Measurements from ENCODE around the gene RNF103. TPM values are rescaled to one million over a fixed set of nuclear protein-coding genes. Genes with fewer than 3 reads are reported as not detected.

The RNF103 gene
- total and polyA plus RNA-seq, 3 donors from 2014 or later: 48.2 to 59.7 (median 53.7) TPM

GRCh38 chr2:86661333-86661732 is 37.7 kb upstream of the RNF103 start:
- WGBS, 2 donors: 92 to 96% methylated on average over 3 of the region's 3 CpGs
- no peaks in the 10 kb centered on the region for H3K4me1 ChIP-seq
- no peak for DNase-seq

DNA sequence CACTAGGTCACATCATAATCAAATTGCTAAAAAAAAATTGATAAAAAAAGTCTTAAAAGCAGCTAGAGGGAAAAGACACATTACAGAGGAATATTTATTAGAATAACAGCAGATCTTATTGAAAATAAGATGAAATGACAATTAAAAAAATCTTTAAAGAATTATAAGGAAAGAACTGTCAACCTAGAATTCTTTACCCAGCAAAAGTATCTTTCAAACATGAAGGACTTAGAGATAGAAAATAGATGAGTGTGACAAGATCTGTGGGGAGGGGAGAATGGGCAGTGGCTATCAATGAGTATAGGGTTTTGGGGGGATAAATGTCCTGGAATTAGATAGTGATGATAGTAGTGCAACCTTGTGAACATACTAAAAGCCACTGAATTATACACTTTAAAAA is 26.5 kb upstream of the RNF103 start:
- no peaks in the 10 kb centered on the region for H3K4me1 ChIP-seq
- H3K9me3 ChIP-seq: no peaks in the 10 kb centered on the region
- H3K4me3 ChIP-seq: no peak overlapping the region
- intact Hi-C loops (cut with DNase I; ENCODE audit: low total_unique reads): no loop called here
- TF ChIP-seq CTCF (IDR thresholded peaks at IDR 0.05): no peak
- TF ChIP-seq POLR2A (IDR thresholded peaks at IDR 0.05): no peak
- no peaks in the 10 kb centered on the region for H3K36me3 ChIP-seq (ENCODE audit: low read depth, missing control alignments)
- no peak overlapping the region for H3K27ac ChIP-seq
- no peak for DNase-seq
- no peaks in the 10 kb centered on the region for H3K27me3 ChIP-seq

More at GRCh38 chr2:86661333-86661732, 37.7 kb upstream of the RNF103 start:
- Histone ChIP-seq H3K36me3 (ENCODE audit: low read depth, missing control alignments) (no peaks in the 10 kb centered on the region), H3K27ac (no peak overlapping the region), H3K4me3 (no peak overlapping the region), H3K27me3 (no peaks in the 10 kb centered on the region), H3K9me3 (no peaks in the 10 kb centered on the region)
- TF ChIP-seq CTCF (IDR thresholded peaks at IDR 0.05) (no peak), POLR2A (IDR thresholded peaks at IDR 0.05) (no peak)
- intact Hi-C loops (cut with DNase I; ENCODE audit: low total_unique reads): no loop called here

GRCh38 chr2:86649119-86649947 is 25.7 kb upstream of the RNF103 start:
- no peak overlapping the region for H3K27ac ChIP-seq
- intact Hi-C loops (cut with DNase I; ENCODE audit: low total_unique reads): no loop called here
- no peaks in the 10 kb centered on the region for H3K9me3 ChIP-seq
- H3K4me3 ChIP-seq: no peak overlapping the region
- H3K4me1 ChIP-seq: no peaks in the 10 kb centered on the region
- DNase-seq: no peak
- no peaks in the 10 kb centered on the region for H3K27me3 ChIP-seq
- TF ChIP-seq POLR2A (IDR thresholded peaks at IDR 0.05) (no peak), CTCF (IDR thresholded peaks at IDR 0.05) (no peak)
- H3K36me3 ChIP-seq (ENCODE audit: low read depth, missing control alignments): no peaks in the 10 kb centered on the region
- 77 to 82% methylated on average over 1 of the region's 1 CpG for WGBS, 2 donors

DNA sequence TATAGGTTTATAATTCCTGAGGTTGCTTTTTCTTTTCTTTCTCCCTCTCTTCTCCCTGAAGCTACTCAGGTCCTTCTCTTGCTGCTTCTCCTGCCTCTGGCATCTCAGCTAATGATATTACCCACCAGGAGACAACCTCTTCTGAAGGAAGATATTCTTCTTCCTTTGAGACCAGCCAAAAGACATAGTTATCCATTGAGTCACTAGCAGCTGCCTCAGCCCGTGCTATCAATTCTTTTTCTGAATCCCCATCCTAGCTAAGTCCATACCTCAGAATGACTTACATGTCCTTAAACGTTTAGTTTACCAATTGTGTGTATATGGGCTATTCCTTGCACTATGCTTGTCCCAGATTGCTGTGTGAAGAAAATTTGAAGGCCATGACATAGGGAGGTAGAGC is 25.0 kb upstream of the RNF103 start:
- DNase-seq: no peak
- no peak overlapping the region for H3K4me3 ChIP-seq
- no peak overlapping the region for H3K27ac ChIP-seq
- 80 to 89% methylated on average over 2 of the region's 2 CpGs for WGBS, 2 donors
- H3K4me1 ChIP-seq: no peaks in the 10 kb centered on the region
- no peaks in the 10 kb centered on the region for H3K9me3 ChIP-seq
- intact Hi-C loops (cut with DNase I; ENCODE audit: low total_unique reads): no loop called here
- H3K27me3 ChIP-seq: no peaks in the 10 kb centered on the region
- TF ChIP-seq POLR2A (IDR thresholded peaks at IDR 0.05): no peak
- TF ChIP-seq CTCF (IDR thresholded peaks at IDR 0.05): no peak
- no peaks in the 10 kb centered on the region for H3K36me3 ChIP-seq (ENCODE audit: low read depth, missing control alignments)

GRCh38 chr2:86646865-86647264 is 23.2 kb upstream of the RNF103 start:
- TF ChIP-seq POLR2A (IDR thresholded peaks at IDR 0.05) (no peak), CTCF (IDR thresholded peaks at IDR 0.05) (no peak)
- Histone ChIP-seq H3K27ac (no peak overlapping the region), H3K4me1 (no peaks in the 10 kb centered on the region), H3K9me3 (no peaks in the 10 kb centered on the region), H3K4me3 (no peak overlapping the region), H3K36me3 (ENCODE audit: low read depth, missing control alignments) (no peaks in the 10 kb centered on the region), H3K27me3 (no peaks in the 10 kb centered on the region)
- DNase-seq: no peak
- intact Hi-C loops (cut with DNase I; ENCODE audit: low total_unique reads): no loop called here
- WGBS, 2 donors: 87 to 100% methylated on average over 1 of the region's 1 CpG

Data from testis (tissue), 3 donors.